B cell (primary cell): ENCODE results near the gene MED12L. TPM values are rescaled to one million over a fixed set of nuclear protein-coding genes. Genes with fewer than 3 reads are reported as not detected.

Experiments
- ATAC-seq: fragments of 200-7000 bp; cut with Tn5 transposase; one replicate; pipeline ENCODE4 v1.10.0; 2021; ENCODE audit warnings: low read depth, mild to moderate bottlenecking, moderate number of reproducible peaks, moderate library complexity
- CTCF ChIA-PET: fragments of 350-600 bp; sonication (Branson Sonifier 250); formaldehyde crosslinking; loops from one replicate; lab custom pipeline; 2021; ENCODE audit warnings: antibody characterized with exemption, inconsistent platforms; lab: Charles Lee
- POLR2A ChIA-PET: fragments of 350-600 bp; sonication (Branson Sonifier 250); formaldehyde crosslinking; loops from one replicate; lab custom pipeline; 2021; ENCODE audit warnings: antibody characterized with exemption; lab: Charles Lee
- DNase-seq: peaks from one replicate; pipeline ENCODE4 v3.0.0; 2013
- H2AFZ ChIP-seq: 2 replicates; pipeline ENCODE4 v1.6.1; 2012; ENCODE audit warnings: mild to moderate bottlenecking, low read depth, low read length; ENCODE audit not compliant: insufficient read depth, poor library complexity, severe bottlenecking
- H3K27ac ChIP-seq, 2 donors: 1 replicate in 1 of 2; 2 replicates in 1 of 2; pipeline ENCODE4 v1.5.1; 2012 to 2013; ENCODE audit warnings: low read length in 2 of 2, mild to moderate bottlenecking in 2 of 2, moderate library complexity in 1 of 2
- H3K27me3 ChIP-seq, 4 experiments: fragments of 200-600 bp in 1 of 4; sonication (generic) in 1 of 4; replicated peaks in 1 of 4; 1 replicate in 2 of 4; 2 replicates in 2 of 4; pipeline versions ENCODE4 v1.6.1 to v1.7.0; 2013 to 2016; ENCODE audit warnings: low read length in 3 of 4, mild to moderate bottlenecking in 2 of 4, mixed read lengths in 1 of 4, moderate library complexity in 1 of 4; ENCODE audit not compliant: insufficient read depth in 4 of 4, control insufficient read depth in 3 of 4; ENCODE audit errors: control extremely low read depth in 1 of 4
- H3K36me3 ChIP-seq, 2 experiments: replicated peaks in 1 of 2; 1 replicate in 1 of 2; 2 replicates in 1 of 2; pipeline versions ENCODE4 v1.6.1 to v1.7.1; 2013; ENCODE audit warnings: low read length in 1 of 2; ENCODE audit not compliant: insufficient read depth in 2 of 2, control insufficient read depth in 1 of 2; ENCODE audit errors: control extremely low read depth in 1 of 2, extremely low read depth in 1 of 2
- H3K4me1 ChIP-seq, 2 donors: fragments of 200-600 bp in 1 of 2; sonication (generic) in 1 of 2; 1 replicate in 1 of 2; 2 replicates in 1 of 2; pipeline versions ENCODE4 v1.5.1 to v1.6.1; 2013 to 2017; ENCODE audit warnings: low read length in 2 of 2; ENCODE audit not compliant: control insufficient read depth in 2 of 2, insufficient read depth in 2 of 2
- H3K4me2 ChIP-seq: replicated peaks from 2 replicates; pipeline ENCODE3; 2012; ENCODE audit warnings: mild to moderate bottlenecking, low read depth, low read length; ENCODE audit not compliant: poor library complexity, severe bottlenecking
- H3K4me3 ChIP-seq, 5 experiments: fragments of 200-600 bp in 1 of 5; sonication (generic) in 1 of 5; 1 replicate in 3 of 5; 2 replicates in 2 of 5; pipeline versions ENCODE4 v1.5.1 to v1.7.0; 2011 to 2016; ENCODE audit warnings: low read length in 4 of 5, mild to moderate bottlenecking in 4 of 5, low read depth in 2 of 5, control low read depth in 1 of 5, moderate library complexity in 1 of 5; ENCODE audit not compliant: insufficient read depth in 1 of 5; ENCODE audit errors: control extremely low read depth in 1 of 5, extremely low read depth in 1 of 5
- H3K79me2 ChIP-seq: fragments of 200-600 bp; sonication (generic); one replicate; pipeline ENCODE4 v1.6.0; 2016; ENCODE audit warnings: low read length; ENCODE audit not compliant: control insufficient read depth, insufficient read depth
- H3K9ac ChIP-seq: fragments of 200-600 bp; sonication (generic); 2 replicates; pipeline ENCODE4 v1.6.1; 2017; ENCODE audit warnings: mild to moderate bottlenecking, low read length, moderate library complexity
- H3K9me3 ChIP-seq, 3 donors: one replicate each; pipeline versions ENCODE4 v1.6.1 to v1.7.1; 2013; ENCODE audit warnings: low read length in 2 of 3; ENCODE audit not compliant: control insufficient read depth in 2 of 3, insufficient read depth in 1 of 3; ENCODE audit errors: control extremely low read depth in 1 of 3
- H4K20me1 ChIP-seq: 2 replicates; pipeline ENCODE4 v1.6.0; 2012; ENCODE audit warnings: mild to moderate bottlenecking, low read length; ENCODE audit not compliant: insufficient read depth, control insufficient read depth, poor library complexity, severe bottlenecking
- H3K27ac Mint-ChIP-seq: one replicate; pipeline ENCODE4 v1.8.0; 2021; ENCODE audit warnings: mixed read lengths
- H3K27me3 Mint-ChIP-seq: one replicate; pipeline ENCODE4 v1.8.0; 2021; ENCODE audit warnings: mixed read lengths
- H3K4me1 Mint-ChIP-seq: one replicate; pipeline ENCODE4 v1.8.0; 2021; ENCODE audit warnings: mixed read lengths
- H3K4me3 Mint-ChIP-seq: one replicate; pipeline ENCODE4 v1.8.0; 2021; ENCODE audit warnings: mixed read lengths
- H3K9me3 Mint-ChIP-seq: one replicate; pipeline ENCODE4 v1.8.0; 2022; ENCODE audit warnings: mixed read lengths; ENCODE audit not compliant: insufficient read depth
- CTCF ChIP-seq: fragments of 200-600 bp; IDR thresholded peaks from one replicate; pipeline ENCODE4 v1.8.0; 2022; ENCODE audit warnings: antibody characterized with exemption, mild to moderate bottlenecking
- EZH2 ChIP-seq: IDR thresholded peaks from 2 replicates; pipeline ENCODE4 v1.6.1; 2012; ENCODE audit warnings: borderline replicate concordance, low read depth, mild to moderate bottlenecking, moderate library complexity, low read length; ENCODE audit not compliant: insufficient read depth, poor library complexity, severe bottlenecking
- WGBS: methylation state at CpG from one replicate; pipeline ENCODE4 v1.1.5; 2013; ENCODE audit warnings: missing lambda C conversion rate; ENCODE audit not compliant: insufficient coverage; 5-methylcytosine and 5-hydroxymethylcytosine counted together
- intact Hi-C: fragments of 100-400 bp; cut with micrococcal nuclease; formaldehyde crosslinking; loops from one replicate; pipeline ENCODE4 v1.10.0; 2022
- polyA plus RNA-seq: library from polyadenylated mRNA; depleted of rRNA; stranded (reverse); fragments of >200 nt; gene quantifications from 2 replicates; pipeline ENCODE4 v1.2.3, GENCODE V29; 2012
- total RNA-seq, 2 donors: library from RNA; stranded (reverse); fragments of 120-200 nt in 1 of 2; gene quantifications; 1 replicate in 1 of 2; 2 replicates in 1 of 2; pipeline versions ENCODE4 v1.2.3 to v1.2.4, GENCODE V29; 2013 to 2022

The MED12L gene
- total and polyA plus RNA-seq, 2 donors (not counting 1 experiment from before 2014, with no cell fraction given) = 0.07 to 0.30 TPM

- ChIA-PET CTCF (interaction anchor here (0.6 to 2.0 kb wide), 2 partner anchors 8 to 1717 kb away, joined by 4 to 8 read pairs; no protein-coding TSS in a partner anchor), POLR2A (no interaction called here)
- WGBS = 96% methylated on average over 3 of the region's 7 CpGs
- peaks cover 28% of the 10 kb centered on the region for H3K4me1 Mint-ChIP-seq
- intact Hi-C loops = no loop called here
- H3K4me3 Mint-ChIP-seq = no peak overlapping the region
- DNase-seq (no peak), ATAC-seq (no peak)
- Histone ChIP-seq H3K27me3 (no peaks in the 10 kb centered on the region), H3K79me2 (no peaks in the 10 kb centered on the region), H3K36me3 (no peaks in the 10 kb centered on the region), H3K9me3 (no peaks in the 10 kb centered on the region), H3K9ac (no peak overlapping the region), H3K27ac (no peak overlapping the region), H3K4me2 (no peak overlapping the region), H4K20me1 (no peaks in the 10 kb centered on the region), H2AFZ (no peak overlapping the region), H3K4me1 (no peaks in the 10 kb centered on the region), H3K4me3 (no peak overlapping the region)
- H3K27ac Mint-ChIP-seq = no peak overlapping the region
- H3K9me3 Mint-ChIP-seq = no peaks in the 10 kb centered on the region
- TF ChIP-seq EZH2 (no peak), CTCF (no peak)
- no peaks in the 10 kb centered on the region for H3K27me3 Mint-ChIP-seq
These were observed 347.3 kb downstream of the MED12L start for GRCh38 chr3:151432616-151433372.

GRCh38 chr3:151434151-151434890 lies 348.9 kb downstream of the MED12L start:
- ChIA-PET CTCF (interaction anchor here (0.6 to 1.9 kb wide), 6 partner anchors 20 to 405 kb away, joined by 3 to 7 read pairs (median 4); no protein-coding TSS in a partner anchor), POLR2A (no interaction called here)
- H2AFZ ChIP-seq = no peak overlapping the region
- Mint-ChIP-seq H3K4me3 (no peak overlapping the region), H3K4me1 (peaks cover 28% of the 10 kb centered on the region), H3K27ac (no peak overlapping the region), H3K9me3 (no peaks in the 10 kb centered on the region), H3K27me3 (no peaks in the 10 kb centered on the region)
- TF ChIP-seq CTCF (no peak), EZH2 (no peak)
- H3K9me3 ChIP-seq = no peaks in the 10 kb centered on the region
- no CpG with 5 or more reads among the region's 1 CpG for WGBS
- DNase-seq (no peak), ATAC-seq (no peak)
- intact Hi-C loops = no loop called here
- no peak overlapping the region for H3K27ac ChIP-seq
- H4K20me1 ChIP-seq = no peaks in the 10 kb centered on the region
- H3K79me2 ChIP-seq = no peaks in the 10 kb centered on the region
- H3K4me1 ChIP-seq = no peaks in the 10 kb centered on the region
- H3K36me3 ChIP-seq = no peaks in the 10 kb centered on the region
- H3K27me3 ChIP-seq = no peaks in the 10 kb centered on the region
- no peak overlapping the region for H3K4me3 ChIP-seq
- no peak overlapping the region for H3K4me2 ChIP-seq
- H3K9ac ChIP-seq = no peak overlapping the region
